Measurements from ENCODE around the gene DIPK1A.

The DIPK1A gene

DNA sequence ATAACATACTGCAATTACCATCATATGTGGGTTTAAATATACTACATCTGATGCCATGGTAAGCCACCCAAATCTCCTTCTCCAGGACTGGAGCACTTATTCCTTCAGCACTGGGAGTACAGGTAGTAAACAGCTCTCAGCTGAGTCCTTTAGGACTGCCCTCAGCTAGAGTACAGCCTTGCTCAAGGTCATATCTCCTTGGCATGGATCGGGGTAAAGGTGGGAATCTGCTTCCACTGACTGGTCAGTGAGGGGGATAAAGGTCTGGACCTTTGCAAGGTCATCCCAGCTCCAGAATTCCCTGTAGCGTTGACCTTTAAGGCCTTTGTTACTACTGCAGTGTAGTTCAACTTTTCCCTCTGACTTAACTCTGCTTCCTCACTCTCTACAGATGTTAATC is 90.7 kb downstream of the DIPK1A start:
- DNase-seq, result no peak

DNA sequence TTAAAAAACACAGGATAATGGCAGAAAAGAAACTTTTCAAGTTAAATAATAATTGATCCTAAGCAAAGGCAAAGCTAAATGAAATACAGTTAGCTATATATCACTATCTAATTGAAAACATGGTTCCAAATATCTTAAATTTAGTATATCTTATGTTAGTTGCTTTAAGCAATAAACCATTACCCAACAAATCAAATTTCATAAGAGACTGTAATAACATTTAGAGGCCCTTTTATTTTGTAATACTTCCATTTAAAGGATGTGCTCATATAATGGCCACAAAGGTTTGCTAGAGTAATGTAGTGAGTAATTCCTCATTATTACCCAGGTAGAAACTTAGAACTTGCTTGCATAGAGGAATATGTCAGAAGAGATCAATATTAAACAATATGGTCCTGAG is 97.1 kb downstream of the DIPK1A start:
- DNase-seq, result no peak

DNA sequence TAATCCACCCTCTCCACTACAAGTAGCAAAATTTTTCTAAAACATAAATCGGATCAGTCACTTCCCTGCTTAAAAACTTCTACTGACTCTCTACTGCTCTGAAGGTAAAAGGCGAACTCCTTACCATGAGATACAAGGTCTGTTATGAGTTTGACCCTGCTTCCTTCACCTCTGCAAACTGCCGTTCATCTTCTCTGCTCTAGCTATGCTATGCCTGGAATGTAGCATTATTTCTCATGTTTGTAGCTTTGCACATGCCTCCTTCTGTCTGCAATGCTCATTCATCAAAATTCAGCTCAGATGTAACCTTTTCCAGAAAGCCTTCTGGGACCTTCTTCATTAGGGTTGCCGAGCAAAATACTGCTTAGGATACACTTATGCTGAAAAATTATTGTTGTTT is 98.7 kb downstream of the DIPK1A start:
- no peak for DNase-seq

DNA sequence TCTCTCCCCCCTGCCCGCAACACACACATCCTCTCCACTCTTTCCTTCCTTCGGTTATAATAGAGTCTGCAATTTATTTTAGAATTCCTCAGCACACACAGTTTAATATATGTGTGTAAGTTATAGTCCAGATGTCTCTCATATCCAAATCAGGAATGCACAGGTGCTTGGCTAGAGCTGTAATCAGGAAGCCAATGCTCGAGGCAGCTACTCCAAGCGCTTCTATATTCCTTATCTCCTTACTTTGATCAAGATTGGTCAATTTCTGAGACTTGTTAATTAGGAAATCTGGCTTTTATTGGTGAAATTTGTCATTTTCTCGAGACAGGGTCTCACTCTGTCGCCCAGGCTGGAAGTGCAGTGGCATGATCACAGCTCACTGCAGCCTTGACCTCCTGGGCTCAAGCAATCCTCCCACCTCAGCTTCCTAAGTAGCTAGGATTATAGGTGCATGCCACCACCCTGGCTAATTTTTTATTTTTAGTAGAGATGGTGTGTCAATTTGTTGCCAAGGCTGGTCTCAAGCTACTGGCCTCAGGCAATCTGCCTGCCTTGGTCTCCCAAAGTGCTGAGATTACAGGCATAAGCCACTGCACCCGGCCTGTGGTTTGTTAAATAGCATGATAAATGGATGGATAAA is 101.7 kb downstream of the DIPK1A start:
- no peak for DNase-seq

DNA sequence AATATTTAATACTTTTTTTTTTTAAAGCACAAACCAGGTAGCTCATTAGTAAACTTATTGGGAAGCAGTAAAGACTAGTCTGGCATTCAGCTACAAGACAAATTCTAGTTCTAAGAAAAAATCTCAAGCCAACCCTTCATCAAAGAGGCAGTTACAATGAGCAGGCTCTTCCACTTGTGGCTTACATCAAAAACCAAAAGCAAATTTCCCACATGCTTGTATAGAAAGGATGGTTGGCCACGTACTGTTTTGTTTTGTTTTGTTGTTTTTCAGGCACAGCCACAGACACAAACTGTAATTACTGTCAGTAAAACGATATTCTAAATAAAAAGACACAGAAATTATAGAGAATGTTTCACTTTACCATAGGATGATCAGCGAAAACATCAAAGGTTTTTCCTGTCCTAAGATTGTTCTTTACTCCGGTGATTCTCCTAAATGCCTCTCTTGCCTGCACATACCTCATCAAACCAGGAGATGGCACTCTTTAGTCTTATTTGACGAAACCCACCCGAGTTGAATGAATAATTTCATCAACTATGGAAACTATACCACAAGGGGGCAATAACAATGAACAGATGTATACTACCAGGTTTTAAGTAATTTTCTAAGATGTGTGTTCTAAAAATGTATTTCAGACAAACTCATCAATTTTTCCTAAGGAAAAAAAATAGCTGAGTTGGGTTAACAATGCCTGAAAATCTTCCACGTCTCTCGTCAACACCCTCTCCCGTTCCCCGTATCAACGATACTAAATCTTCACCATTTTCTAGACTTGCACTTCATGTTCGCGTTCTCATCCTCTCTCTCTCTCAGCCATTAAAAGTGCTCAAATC is 102.5 kb downstream of the DIPK1A start:
- peak; percentile 91 for DNase-seq

DNA sequence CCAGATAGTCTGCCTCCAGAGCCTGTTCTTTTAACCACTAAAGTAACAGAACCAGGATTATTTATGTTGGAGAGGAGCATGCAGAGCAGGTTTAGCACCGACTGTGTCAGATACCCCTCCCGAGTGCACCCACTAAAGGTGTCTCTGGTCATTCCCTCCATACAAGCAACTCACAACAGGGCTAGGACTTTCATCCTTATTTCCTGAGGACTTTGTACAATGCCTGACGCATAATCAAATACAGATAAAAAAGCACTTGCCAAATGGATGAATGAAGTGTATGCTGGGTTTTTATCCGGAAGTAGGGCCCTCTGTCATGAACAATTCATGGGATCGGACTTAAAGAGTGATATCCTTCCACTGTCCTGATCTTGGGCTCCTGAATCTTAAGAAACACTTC is 103.4 kb downstream of the DIPK1A start:
- DNase-seq, result no peak

DNA sequence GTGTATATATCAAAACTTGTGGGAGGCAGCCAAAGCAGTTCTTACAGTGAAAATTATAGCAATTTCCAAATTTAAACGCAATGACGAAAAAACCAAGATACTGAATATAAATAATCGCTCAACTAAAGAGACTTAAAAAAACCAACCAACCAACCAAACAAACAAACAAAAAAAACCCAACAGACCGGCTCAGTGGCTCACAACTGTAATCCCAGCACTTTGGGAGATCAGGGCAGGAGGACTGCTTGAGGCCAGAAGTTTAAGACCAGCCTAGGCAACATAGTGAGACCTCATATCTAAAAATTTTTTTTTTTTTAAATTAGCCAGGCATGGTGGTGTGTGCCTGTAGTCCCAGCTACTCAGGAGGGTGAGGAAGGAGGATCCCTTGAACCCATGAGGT is 106.0 kb downstream of the DIPK1A start:
- no peak for DNase-seq

DNA sequence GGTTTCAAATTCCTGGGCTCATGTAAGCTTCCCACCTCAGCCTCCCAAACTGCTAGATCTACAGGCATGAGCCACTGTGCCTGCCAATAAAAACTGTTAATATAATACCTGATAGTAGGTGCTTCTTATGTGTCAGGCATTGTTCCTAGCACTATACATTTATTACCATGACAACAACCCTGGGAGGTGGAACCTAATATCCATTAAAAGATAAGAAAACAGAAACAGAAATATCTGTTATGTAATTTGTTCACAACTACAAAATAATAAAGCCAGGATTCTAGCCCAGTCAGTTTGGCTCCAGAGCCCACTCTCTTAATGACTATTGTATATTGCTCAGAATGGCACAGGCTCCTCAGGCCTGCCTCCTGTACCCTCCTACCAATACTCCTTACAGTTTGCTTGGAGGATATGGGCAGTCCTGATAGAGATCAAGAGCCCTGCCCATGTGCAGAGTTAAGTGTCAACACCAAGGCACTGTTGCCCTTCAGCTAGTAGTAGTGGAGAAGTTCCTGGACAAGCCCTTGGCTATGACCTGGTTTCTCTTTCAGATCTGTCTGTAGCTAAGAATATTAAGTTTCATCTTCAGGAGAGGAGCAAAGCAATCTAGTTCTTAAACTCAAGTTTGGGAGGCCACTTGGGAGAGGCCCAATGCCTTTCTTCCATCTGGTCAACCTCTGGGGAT is 107.0 kb downstream of the DIPK1A start:
- DNase-seq, result no peak

DNA sequence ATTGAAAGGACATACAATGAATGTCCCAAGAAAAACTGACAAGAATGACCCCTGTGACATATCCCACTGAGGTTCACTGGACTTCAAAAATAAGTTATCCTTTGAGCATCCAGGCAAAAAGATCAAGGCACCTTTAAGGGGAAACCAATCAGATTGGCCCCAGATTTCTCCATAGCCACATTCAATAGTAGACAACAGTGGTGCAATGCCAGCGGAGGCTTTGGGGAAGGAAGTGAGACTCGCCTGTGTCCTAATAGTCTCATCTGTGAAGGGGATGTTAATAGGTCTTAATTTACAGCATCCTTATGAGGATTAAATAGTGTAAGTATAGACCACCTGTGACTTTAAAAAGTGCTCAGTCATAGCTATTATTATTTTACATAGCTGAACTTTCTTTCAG is 108.0 kb downstream of the DIPK1A start:
- no peak for DNase-seq

DNA sequence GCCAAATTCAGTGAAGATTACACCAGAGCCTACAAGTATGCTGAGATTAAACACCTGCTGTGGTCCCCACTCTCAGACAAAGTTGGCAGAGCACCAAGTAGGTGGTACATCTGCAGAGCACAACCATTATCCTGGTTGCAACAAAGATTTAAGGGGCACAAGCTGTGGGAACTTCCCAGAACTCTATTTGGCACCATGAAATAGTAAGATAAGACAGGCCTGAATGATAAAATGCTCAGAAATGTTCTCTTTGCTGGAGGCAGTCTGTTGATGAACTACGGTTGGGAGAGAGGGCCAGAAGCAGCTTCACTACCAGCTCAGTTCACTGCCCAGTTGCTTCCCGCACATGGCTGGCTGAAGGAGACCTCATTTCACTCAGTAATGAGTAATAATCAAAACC is 109.5 kb downstream of the DIPK1A start:
- DNase-seq, result no peak

DNA sequence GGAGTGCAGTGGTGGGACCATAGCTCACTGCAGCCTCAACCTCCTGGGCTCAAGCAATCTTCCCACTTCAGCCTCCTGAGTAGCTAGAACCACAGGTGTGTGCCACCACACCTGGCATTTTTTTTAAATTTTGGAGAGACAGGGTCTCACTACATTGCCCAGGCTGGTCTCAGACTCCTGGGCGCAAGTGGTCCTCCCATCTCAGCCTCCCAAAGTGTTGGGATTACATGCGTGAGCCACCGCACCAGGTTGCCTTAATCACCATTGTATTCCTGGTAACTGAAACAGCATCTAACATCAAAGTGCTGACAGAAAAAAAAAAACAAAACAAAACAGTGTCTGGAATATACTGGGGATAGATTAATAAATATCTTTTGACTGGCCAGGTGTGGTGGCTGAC is 111.2 kb downstream of the DIPK1A start:
- DNase-seq, result no peak

DNA sequence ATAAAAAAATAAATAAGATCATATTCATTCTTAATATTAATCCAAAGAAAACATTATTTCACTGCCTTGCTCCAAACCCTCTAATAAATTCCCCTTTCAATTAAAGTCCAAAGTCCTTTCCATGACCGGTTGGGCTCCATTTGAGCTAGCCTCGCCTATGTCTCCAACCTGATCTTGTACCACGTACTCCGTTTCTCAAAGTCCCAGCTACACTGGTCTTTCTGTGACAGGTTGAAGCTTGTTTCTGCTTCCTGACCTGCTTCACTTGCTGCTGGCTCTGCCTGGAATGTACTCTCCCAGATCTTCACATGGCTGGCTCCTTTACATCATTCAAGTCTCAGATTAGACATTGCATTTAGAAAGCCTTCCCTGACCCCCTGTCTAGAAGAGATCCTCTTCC is 113.1 kb downstream of the DIPK1A start:
- no peak for DNase-seq

DNA sequence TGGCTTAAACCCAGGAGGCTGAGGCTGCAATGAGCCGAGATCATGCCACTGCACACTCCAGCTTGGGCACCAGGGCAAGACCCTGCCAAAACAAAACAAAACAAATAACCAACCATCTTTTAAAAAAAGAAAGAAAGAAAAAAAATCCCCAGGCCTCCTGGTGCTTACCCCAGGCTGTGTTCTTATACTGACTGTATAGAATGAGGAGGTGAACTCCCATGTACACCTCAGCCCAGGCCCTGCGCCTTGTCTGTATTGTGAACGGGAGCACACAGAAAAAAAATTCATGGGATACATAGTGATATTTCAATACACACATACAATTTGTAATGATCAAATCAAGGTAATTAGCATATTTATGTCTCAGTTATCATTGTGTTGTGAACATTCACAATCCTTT is 115.4 kb downstream of the DIPK1A start:
- no peak for DNase-seq

DNA sequence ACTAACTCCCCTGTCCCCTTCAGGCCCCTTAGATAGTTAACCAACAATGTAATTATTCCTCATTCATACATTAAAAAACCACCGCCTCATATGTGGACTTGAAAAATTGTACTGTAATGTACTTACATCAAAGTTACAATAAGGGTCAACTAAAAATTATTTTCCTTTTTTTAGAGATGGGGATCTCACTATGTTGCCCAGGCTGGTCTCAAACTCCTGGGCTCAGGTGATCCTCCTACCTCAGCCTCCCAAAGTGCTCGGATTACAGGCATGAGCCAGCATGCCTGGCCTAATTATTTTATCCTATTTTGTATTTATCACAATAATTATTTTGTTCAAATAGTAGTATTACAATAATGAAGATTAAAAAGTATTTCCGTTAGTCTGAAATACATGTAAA is 116.8 kb downstream of the DIPK1A start:
- no peak for DNase-seq

DNA sequence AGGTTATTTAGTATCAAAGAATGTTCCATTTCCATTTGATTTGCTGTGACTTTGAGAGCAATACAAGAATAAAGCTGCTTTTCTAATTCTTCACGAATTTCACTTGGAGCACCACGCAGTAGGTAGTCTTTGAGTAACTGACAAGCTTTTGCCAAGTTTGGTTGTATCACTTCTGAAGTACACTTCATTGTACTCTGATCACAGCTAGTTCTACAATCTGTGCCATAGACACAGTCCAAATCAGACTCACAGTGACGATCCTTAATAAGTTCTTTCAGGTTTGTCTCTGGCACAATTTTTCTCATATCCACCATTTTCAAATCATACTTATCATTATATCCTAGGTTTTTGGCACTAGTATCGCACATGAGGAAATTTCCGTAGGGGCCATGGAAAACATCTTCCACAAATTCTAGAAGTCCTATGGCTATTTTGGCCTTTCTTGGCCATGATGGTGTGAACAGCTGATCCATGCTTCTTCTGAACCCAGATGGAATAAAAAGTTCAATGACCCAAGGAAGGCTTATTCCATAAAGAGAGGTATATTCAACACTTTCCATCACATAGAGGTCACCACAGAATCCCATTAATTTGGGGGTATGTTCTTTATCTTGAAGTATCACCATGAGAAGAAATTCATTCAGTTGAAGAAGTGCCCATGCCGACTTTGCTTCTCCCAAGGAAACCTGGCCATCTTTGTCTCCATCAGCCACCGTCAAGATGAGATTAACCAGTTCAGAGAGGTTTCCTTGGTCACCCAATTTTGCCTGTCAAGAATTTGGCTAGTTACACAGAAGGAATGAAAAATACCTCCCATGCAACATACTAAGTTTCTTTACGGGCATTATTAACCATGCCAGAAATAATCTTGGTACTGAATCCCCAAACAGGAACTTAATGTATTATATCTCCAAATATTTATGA is 117.6 kb downstream of the DIPK1A start:
- DNase-seq, result no peak

DNA sequence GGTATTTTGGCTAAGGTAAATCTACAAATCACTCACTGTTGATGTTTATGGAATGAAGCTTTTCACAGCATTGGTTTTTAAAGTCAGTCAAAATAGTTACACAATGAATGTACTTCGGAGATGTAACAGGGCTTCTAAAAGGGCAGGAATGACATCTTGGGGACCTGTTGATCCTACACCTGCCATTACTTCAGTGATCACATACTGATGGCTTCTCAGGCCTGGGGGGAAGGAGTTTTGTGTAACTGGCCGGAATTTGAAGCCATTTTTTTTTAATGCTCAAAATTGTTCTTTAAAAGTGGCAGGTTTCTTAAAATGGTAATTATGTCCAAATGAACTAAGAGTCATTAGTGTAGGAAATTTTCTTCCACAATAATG is 118.2 kb downstream of the DIPK1A start:
- DNase-seq, result no peak

DNA sequence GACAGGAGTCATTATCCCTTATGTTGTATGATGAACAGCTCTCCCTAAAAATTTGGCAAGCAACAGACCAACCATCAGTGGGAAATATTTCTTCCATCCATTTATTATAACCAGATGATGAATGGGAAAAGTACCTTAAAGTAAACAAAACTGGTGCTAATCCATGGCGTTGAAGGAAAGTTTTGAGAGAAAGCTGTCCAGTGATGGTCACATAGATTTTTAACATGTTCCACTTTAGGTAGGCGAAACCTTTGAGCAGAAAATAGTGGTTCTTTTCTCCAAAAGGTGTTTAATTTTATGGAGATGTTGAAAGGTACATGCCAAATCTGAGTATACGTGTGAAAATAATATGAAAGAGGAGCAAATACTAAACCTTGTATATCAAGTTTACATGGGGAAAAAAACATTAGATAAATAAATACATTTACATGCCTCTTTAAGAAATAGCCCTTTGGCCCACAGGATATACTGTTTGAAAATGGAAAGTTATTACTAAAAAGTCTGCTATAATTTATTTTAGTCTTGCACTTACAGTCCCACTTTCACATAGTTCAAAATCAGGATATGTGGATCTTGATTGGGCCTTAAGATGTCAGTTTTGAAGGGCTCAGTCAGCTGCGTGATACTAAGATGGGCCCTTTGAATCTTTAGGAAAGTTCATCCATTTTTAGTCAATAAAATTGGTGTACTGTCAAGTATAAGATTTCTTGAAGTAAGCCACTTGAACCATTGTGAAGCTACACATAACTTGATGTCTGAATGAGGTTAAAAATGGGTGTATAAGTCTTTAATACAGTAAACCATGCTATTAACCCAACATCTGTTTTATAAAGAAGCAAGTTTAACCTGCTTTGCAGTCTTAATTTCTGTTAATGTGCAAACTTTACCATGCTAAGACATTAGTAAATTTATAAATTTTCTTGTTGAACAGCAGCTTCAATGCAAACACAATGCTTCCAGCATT is 118.9 kb downstream of the DIPK1A start:
- DNase-seq, result no peak

DNA sequence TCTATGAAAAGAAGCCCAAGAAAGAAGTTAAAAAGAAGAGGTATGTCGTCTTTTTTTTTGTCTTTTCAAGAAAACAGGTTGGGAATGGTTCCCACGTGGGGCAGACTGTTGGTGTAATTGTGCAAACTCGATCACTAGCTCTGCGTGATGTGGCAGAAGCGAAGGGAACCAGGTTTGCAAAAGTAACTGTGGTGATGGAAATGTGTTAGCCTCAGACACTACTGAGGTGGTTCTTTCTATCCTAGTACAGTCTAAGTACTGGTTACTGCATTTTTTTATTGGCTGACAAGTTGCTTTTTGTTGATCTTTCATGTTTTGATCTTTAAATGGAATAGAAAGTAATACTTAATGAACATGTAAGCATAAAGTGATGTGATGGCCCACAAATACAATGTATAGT is 120.7 kb downstream of the DIPK1A start:
- no peak for DNase-seq

DNA sequence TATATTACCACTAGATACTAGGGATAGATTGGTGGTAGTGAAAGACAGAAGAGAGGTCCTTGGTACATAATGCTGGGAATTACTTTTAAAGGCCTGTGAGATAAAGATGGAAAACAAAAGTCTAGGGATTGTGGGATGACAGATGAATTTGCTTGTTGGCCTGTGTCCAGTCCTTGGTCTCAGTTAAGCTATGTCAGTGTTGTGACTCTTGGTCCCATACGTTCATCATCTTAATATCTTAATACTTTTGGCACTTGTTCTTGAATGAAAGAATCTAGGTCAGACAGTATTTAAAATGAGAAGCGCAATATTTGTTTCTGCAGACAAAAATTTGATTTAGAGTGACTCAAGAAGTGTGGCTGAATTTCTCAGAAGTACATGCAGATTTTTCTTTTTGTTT is 121.8 kb downstream of the DIPK1A start:
- DNase-seq, result no peak

DNA sequence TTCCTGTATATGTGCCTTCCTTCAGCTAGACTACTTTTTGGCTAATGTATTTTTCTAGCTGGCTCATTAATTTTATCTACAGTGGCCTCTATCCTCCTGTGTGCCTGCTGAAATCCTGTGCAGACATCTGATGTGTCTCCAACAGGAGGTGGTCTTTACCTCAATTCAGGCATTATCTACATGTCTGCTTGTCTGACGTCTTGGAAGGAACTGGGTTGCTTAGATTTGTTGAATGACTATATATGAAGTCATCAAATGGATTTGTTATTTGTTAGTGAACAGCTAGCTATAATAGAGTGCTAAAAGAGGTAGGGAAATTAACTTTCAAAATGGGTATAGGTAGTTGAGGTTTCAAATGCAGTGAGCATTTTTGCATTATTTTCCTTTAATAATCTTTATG is 122.7 kb downstream of the DIPK1A start:
- no peak for DNase-seq

DNA sequence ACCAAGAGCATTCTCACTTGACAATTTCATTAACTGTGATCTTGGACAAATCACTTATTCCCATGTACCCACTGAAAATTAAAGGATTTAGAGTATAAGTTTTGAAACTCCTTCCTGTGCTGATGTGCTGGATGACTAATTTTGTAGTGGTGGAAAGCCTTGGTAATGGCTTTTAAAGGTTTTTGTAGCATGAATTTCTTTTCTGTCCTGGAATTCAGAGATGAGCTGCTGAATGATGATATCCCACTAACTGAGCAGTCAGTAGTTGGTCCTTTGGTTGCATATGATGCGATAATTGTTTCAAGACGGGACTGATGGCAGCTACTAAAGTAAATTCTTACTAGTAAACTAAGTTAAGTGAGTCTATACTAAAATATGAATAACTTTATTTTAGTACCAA is 124.2 kb downstream of the DIPK1A start:
- no peak for DNase-seq

DNA sequence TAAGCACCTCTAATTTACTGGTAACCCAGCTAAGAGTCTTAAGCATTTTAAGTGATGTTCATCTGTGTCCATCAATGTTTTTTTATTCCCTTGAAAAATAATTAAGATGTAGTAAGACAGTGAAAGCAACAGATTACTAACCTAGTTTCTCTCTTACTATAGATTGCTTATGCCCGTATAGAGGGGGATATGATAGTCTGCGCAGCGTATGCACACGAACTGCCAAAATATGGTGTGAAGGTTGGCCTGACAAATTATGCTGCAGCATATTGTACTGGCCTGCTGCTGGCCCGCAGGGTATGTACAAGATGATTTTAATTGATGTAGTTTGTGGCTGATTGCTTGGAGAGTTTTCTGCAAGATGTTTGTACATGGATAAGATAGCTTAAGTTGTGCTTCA is 126.6 kb downstream of the DIPK1A start:
- DNase-seq, result no peak

Data from NCI-H1694 (cell line).